Keratinocyte (primary cell): ENCODE measurements around the gene PKHD1. TPM values are rescaled to one million over a fixed set of nuclear protein-coding genes. Genes with fewer than 3 reads are reported as not detected.

Experiments used
- DNase-seq: peaks from one replicate; pipeline ENCODE4 v3.0.0-alpha.2; 2011; ENCODE audit warnings: low read depth, missing footprints, low spot score
- FAIRE-seq: peaks from 2 replicates; lab custom pipeline; 2011; peaks lifted over from hg19 to GRCh38; lab: Jason Lieb, UNC
- H2AFZ ChIP-seq: 2 replicates; pipeline ENCODE4 v1.6.0; 2012; ENCODE audit warnings: low read length, control low read depth, inconsistent platforms; ENCODE audit not compliant: control insufficient read depth
- H3K27ac ChIP-seq: 2 replicates; pipeline ENCODE4 v1.5.1; 2011; ENCODE audit warnings: low read length; ENCODE audit not compliant: control insufficient read depth, insufficient read depth
- H3K27me3 ChIP-seq: 3 replicates; pipeline ENCODE4 v1.6.0; 2011; ENCODE audit warnings: low read length; ENCODE audit not compliant: control insufficient read depth, insufficient read depth; ENCODE audit errors: extremely low read depth
- H3K36me3 ChIP-seq, 2 experiments: 2 replicates in 1 of 2; 3 replicates in 1 of 2; pipeline ENCODE4 v1.5.1; 2011; ENCODE audit warnings: low read length in 2 of 2, mild to moderate bottlenecking in 1 of 2; ENCODE audit not compliant: control insufficient read depth in 2 of 2, insufficient read depth in 2 of 2; ENCODE audit errors: extremely low read depth in 1 of 2
- H3K4me1 ChIP-seq: 3 replicates; pipeline ENCODE4 v1.5.1; 2011; ENCODE audit warnings: low read length; ENCODE audit not compliant: control insufficient read depth, insufficient read depth; ENCODE audit errors: extremely low read depth
- H3K4me2 ChIP-seq: 3 replicates; pipeline ENCODE4 v1.6.0; 2011; ENCODE audit warnings: low read depth, low read length; ENCODE audit not compliant: control insufficient read depth, insufficient read depth; ENCODE audit errors: extremely low read depth
- H3K4me3 ChIP-seq, 3 experiments: fragments of 200-600 bp in 1 of 3; sonication (generic) in 1 of 3; 2 replicates in 2 of 3; 3 replicates in 1 of 3; pipeline ENCODE4 v1.5.1; 2011 to 2016; ENCODE audit warnings: low read length in 3 of 3, mild to moderate bottlenecking in 3 of 3, control low read depth in 2 of 3, inconsistent platforms in 1 of 3, low read depth in 1 of 3, mixed read lengths in 1 of 3, mixed run types in 1 of 3, moderate library complexity in 1 of 3; ENCODE audit not compliant: control insufficient read depth in 2 of 3, insufficient read depth in 2 of 3; ENCODE audit errors: extremely low read depth in 1 of 3
- H3K79me2 ChIP-seq: 2 replicates; pipeline ENCODE4 v1.6.0; 2012; ENCODE audit warnings: low read length; ENCODE audit not compliant: control insufficient read depth, insufficient read depth
- H3K9ac ChIP-seq: 3 replicates; pipeline ENCODE4 v1.6.0; 2011; ENCODE audit warnings: low read length; ENCODE audit not compliant: control insufficient read depth, insufficient read depth; ENCODE audit errors: extremely low read depth
- H3K9me1 ChIP-seq: 3 replicates; pipeline ENCODE4 v1.6.0; 2011; ENCODE audit warnings: low read length; ENCODE audit not compliant: control insufficient read depth, insufficient read depth; ENCODE audit errors: extremely low read depth
- H3K9me3 ChIP-seq: 2 replicates; pipeline ENCODE4 v1.5.1; 2012; ENCODE audit warnings: low read depth, low read length; ENCODE audit not compliant: control insufficient read depth
- H4K20me1 ChIP-seq: 3 replicates; pipeline ENCODE4 v1.6.0; 2011; ENCODE audit warnings: low read length; ENCODE audit not compliant: control insufficient read depth, insufficient read depth; ENCODE audit errors: extremely low read depth
- CTCF ChIP-seq, 3 experiments: IDR thresholded peaks in 1 of 3; conservative IDR thresholded peaks in 1 of 3; optimal IDR thresholded peaks in 1 of 3; 2 replicates in 2 of 3; 3 replicates in 1 of 3; pipeline versions ENCODE3 to v1.5.1; 2011; ENCODE audit warnings: low read length in 3 of 3, mild to moderate bottlenecking in 3 of 3, moderate library complexity in 2 of 3, control low read depth in 1 of 3, inconsistent platforms in 1 of 3; ENCODE audit not compliant: insufficient read depth in 2 of 3; ENCODE audit errors: extremely low read depth in 1 of 3
- EZH2 ChIP-seq: IDR thresholded peaks from one replicate; pipeline ENCODE4 v1.6.1; 2012; ENCODE audit warnings: inconsistent platforms, mild to moderate bottlenecking, low read length, moderate library complexity
- dilution Hi-C: fragments of 300-500 bp; cut with MboI; formaldehyde crosslinking; loops from one replicate; pipeline ENCODE4 v1.7.0; 2020; ENCODE audit warnings: low sequenced_read_pairs; ENCODE audit not compliant: extremely low pct_ligation_motif_present
- polyA plus RNA-seq, 5 experiments: library from polyadenylated mRNA; depleted of rRNA in 3 of 5; stranded (reverse) in 3 of 5; stranded (forward) in 1 of 5; unstranded in 1 of 5; fragments of >200 nt; gene quantifications; 1 replicate in 1 of 5; 2 replicates in 3 of 5; 3 replicates in 1 of 5; pipeline versions ENCODE4 v1.2.1 to v1.2.3, GENCODE V29; 2011 to 2012; ENCODE audit warnings: missing spikeins in 2 of 5, low read depth in 1 of 5, low replicate concordance in 1 of 5

PKHD1 gene
- polyA plus RNA-seq, 1 donor (not counting 4 experiments of a cell fraction or from before 2014, with no cell fraction given), result under 0.01 TPM

- H3K36me3 ChIP-seq, result no peaks in the 10 kb centered on the region
- H3K9me3 ChIP-seq, result no peaks in the 10 kb centered on the region
- no peaks in the 10 kb centered on the region for H3K79me2 ChIP-seq
- DNase-seq (no peak), FAIRE-seq (no peak)
- no peaks in the 10 kb centered on the region for H4K20me1 ChIP-seq
- H3K9ac ChIP-seq, result no peak overlapping the region
- dilution Hi-C loops, result no loop called here
- H2AFZ ChIP-seq, result no peak overlapping the region
- H3K4me1 ChIP-seq, result no peaks in the 10 kb centered on the region
- H3K4me3 ChIP-seq, result no peak overlapping the region
- no peaks in the 10 kb centered on the region for H3K27me3 ChIP-seq
- no peaks in the 10 kb centered on the region for H3K9me1 ChIP-seq
- H3K4me2 ChIP-seq, result no peak overlapping the region
- no peak overlapping the region for H3K27ac ChIP-seq
- TF ChIP-seq EZH2 (no peak), CTCF (optimal IDR thresholded peaks at IDR 0.05 in 1 of 3, IDR thresholded peaks at IDR 0.05 in 1 of 3, conservative IDR thresholded peaks at IDR 0.05 in 1 of 3; ENCODE audit: extremely low read depth in 1 of 3, insufficient read depth in 2 of 3, low read length in 3 of 3) (no peak)
Observed at GRCh38 chr6:51995214-51995755, 92.1 kb downstream of the PKHD1 start.

- H3K4me1 ChIP-seq, result no peaks in the 10 kb centered on the region
- H3K4me2 ChIP-seq, result no peak overlapping the region
- H3K27me3 ChIP-seq, result no peaks in the 10 kb centered on the region
- no peaks in the 10 kb centered on the region for H4K20me1 ChIP-seq
- DNase-seq (no peak), FAIRE-seq (no peak)
- H3K79me2 ChIP-seq, result no peaks in the 10 kb centered on the region
- no peak overlapping the region for H2AFZ ChIP-seq
- H3K36me3 ChIP-seq, result no peaks in the 10 kb centered on the region
- TF ChIP-seq CTCF (optimal IDR thresholded peaks at IDR 0.05 in 1 of 3, IDR thresholded peaks at IDR 0.05 in 1 of 3, conservative IDR thresholded peaks at IDR 0.05 in 1 of 3; ENCODE audit: extremely low read depth in 1 of 3, insufficient read depth in 2 of 3, low read length in 3 of 3) (no peak), EZH2 (no peak)
- no peak overlapping the region for H3K9ac ChIP-seq
- dilution Hi-C loops, result no loop called here
- no peak overlapping the region for H3K27ac ChIP-seq
- H3K9me3 ChIP-seq, result no peaks in the 10 kb centered on the region
- H3K4me3 ChIP-seq, result no peak overlapping the region
- H3K9me1 ChIP-seq, result no peaks in the 10 kb centered on the region
Observed at GRCh38 chr6:51992876-51993275, 94.5 kb downstream of the PKHD1 start.
